GM19193 (cell line): ENCODE measurements around the gene GPRC5C.

Source experiments
- POLR2A ChIP-seq: IDR thresholded peaks from 4 replicates; pipeline ENCODE4 v1.6.1; 2011; ENCODE audit not compliant: insufficient read depth, insufficient read length; ENCODE audit errors: extremely low read depth

GPRC5C gene

GRCh38 chr17:74466111-74466827 is 34.4 kb downstream of the GPRC5C start, which contains the start of gene CD300A:
Gene CD300A (plus strand): TSS chr17:74466634. CDS start chr17:74466704, 70 bp downstream.
- peak; percentile 67 for TF ChIP-seq POLR2A

- TF ChIP-seq POLR2A = no peak
Observed at GRCh38 chr17:74466828-74467184, 34.9 kb downstream of the GPRC5C start.

DNA sequence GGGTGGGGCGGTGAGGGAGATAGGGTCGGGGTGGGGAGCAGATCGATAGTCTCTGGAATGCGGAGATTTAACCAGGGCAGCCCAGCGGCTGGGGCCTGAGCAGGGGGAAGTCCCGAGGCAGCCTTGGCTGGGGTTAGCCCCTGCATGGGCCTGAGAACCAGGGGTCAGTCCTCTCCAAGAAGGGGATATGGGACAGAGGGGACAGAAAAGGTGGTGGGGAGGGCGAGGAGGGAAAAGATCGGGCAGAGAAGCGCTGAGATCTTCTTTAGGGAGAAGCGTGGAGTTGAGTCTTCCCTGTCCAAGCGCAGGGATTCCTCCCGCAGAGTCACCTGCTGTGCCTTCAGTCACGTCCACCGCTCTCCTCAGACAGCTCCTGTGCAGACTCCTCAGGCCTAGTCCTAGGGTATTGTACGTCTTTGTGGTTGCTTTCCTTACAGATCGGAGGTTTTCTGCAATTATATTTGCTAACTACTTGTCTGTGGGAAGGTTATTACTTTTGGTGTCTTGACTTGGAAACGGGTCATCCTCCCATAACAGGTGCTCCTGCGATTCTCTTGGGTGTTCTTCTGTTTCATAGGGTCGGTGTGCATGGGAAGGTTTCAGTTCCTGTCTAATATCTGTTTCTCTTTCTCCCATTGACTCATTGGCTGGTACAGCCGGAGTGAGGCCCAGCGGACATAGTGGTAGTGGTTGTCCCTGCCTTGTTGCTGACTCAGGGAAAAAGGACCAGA is 35.5 kb downstream of the GPRC5C start:
- TF ChIP-seq POLR2A = peak; percentile 38

GRCh38 chr17:74471341-74471740 is 39.5 kb downstream of the GPRC5C start:
- TF ChIP-seq POLR2A = no peak

GRCh38 chr17:74472890-74473289 is 41.0 kb downstream of the GPRC5C start:
- no peak for TF ChIP-seq POLR2A

DNA sequence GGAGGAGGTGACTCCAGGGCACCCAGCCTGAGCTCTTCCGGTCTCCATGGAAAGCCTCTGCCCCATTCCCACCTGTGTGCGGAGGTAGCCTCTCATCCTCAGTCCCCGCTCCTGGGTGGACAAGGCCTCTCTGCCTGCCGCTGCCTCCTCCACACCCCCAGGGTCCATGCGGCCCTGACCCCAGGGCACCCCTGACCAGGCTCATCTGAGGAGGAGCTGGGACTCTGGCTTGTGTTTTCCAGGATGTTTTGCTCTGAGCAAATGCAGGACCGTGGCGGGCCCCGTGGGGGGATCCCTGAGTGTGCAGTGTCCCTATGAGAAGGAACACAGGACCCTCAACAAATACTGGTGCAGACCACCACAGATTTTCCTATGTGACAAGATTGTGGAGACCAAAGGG is 41.4 kb downstream of the GPRC5C start:
- no peak for TF ChIP-seq POLR2A

- TF ChIP-seq POLR2A = no peak
Observed at GRCh38 chr17:74474043-74474792, 42.3 kb downstream of the GPRC5C start.

DNA sequence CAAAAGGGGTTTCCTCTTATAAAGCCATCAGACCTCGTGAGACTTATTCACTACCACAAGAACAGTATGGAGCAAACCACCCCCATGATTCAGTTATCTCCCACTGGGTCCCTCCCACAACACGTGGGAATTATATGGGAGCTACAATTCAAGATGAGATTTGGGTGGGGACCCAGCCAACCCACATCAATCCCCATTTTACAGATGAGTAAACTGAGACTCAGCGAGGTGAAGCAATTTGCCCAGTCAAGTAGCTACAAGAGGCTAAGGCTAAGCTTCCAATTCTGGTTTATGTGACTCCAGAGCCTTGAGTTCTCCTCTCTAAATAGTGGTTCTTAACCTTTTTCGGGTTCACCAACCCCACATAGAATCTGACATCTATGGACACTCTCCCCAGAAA is 43.3 kb downstream of the GPRC5C start:
- TF ChIP-seq POLR2A = no peak

GRCh38 chr17:74477411-74477810 is 45.5 kb downstream of the GPRC5C start:
- TF ChIP-seq POLR2A = no peak

- TF ChIP-seq POLR2A = no peak
Observed at GRCh38 chr17:74478420-74479100, 46.7 kb downstream of the GPRC5C start.

GRCh38 chr17:74480290-74480689 is 48.4 kb downstream of the GPRC5C start:
- no peak for TF ChIP-seq POLR2A

DNA sequence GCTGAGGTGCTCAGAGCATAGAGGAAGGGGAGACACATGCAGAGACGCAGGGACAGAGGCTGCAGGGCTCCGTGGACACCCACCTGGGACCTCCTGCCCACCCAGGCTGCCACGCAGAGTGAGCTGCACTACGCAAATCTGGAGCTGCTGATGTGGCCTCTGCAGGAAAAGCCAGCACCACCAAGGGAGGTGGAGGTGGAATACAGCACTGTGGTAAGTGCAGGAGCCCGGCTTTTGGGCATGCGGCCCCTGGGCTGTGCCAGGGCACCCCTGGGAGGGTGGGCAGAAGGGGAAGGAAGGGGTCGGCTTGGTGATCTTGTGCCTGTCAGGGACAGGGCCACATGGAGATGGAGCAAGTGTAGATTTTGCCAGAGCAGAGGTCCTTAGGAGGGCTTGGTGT is 49.7 kb downstream of the GPRC5C start:
- no peak for TF ChIP-seq POLR2A

DNA sequence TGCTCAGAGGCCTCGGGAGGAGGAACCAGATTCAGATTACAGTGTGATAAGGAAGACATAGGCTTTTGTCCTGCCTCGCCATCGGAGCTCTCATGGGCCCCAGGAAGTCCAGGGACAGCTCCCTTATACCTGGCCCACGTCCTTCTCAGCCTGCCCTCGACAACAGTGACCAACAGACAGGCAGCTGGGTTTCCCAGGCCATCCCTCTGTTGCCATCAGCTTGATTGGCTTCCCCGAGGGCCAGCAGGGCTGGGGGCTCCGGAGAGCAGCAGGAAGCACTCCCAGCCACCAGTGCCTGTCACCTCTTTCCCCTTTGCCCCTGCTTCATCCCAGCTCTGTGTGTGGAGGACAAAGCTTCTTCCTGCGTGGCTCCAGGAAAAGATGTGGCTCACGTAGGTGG is 52.2 kb downstream of the GPRC5C start:
- no peak for TF ChIP-seq POLR2A

DNA sequence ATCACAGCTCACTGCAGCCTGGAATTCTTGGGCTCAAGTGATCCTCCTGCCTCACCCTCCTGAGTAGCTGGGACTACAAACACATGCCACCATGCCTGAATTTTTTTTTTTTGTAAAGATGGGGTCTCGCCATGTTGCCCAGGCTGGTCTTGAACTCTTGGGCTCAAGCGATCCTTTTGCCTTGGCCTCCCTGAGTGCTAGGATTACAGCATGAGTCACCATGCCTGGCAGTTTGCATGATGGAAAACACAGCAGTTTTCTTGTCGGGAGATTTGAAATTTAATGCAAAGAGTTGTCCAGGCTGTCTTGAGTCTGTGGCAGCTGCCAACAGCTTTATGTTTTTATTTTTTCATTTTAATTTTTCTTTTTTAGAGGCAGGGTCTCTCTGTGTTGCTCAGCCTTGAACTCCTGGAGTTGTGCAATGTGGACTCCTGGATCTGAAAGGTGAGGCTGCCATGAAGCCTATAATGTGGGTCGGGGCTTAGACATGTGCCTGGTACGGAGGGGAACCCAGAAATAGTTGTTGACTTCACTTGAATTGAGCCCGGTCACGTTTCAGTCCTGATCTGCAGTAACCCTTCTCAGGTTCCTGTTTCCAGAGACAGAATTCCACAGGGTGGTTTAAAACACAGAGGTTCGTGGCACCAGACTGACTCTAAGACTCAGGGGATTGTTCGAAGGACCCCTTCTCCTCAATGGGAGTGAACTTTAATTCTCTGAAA is 53.3 kb downstream of the GPRC5C start:
- TF ChIP-seq POLR2A = no peak
